Globus pallidus (tissue), 1 donor: Measurements from ENCODE around the gene TMCC1.
A peak's percentile ranks its signal among the peaks of the same experiment; 100 is the strongest.
"Not testable (repeated sequence)": the region's sequence is repeated elsewhere in the genome, so short reads cannot be mapped to it uniquely, and the experiment has no call there.

Experiments used
- DNase-seq: peaks from one replicate; pipeline ENCODE4 v3.0.0-alpha.2; 2015; ENCODE audit warnings: low spot score

TMCC1 gene

DNA sequence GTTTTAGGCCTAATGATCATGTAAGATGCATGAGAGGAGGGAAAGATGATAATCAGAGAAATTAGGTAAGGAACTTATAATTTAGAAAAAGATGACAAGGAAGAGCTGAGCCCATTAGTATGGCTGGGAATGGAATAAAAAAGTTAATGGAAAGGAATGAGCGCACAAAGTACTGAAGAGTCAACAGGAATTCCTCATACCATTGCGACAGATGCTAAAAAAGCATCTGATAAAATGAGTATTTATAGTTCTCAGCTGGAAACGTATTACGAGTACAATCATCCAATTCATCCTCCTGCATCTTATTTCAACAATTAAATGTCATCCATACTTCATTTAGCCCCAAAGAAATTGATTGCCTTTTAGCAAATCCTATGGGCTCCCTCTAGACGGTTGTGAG is 58.9 kb downstream of the TMCC1 start:
- DNase-seq: no peak

DNA sequence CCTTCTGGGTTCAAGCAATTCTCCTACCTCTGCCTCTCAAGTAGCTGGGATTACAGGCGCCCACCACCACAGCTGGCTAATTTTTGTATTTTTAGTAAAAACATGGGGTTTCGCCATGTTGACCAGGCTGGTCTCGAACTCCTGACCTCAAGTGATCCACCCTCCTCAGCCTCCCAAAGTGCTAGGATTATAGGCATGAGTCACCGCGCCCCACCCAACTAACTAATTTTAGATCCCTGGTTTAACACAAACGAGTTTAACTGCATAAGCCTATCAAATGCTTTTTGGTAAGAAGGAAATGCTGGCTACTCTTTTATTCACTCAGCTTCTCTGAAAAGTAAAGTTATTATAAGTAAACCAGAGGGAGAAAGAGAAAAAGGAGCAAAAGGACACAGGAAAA is 61.6 kb downstream of the TMCC1 start:
- DNase-seq: not testable (repeated sequence)

DNA sequence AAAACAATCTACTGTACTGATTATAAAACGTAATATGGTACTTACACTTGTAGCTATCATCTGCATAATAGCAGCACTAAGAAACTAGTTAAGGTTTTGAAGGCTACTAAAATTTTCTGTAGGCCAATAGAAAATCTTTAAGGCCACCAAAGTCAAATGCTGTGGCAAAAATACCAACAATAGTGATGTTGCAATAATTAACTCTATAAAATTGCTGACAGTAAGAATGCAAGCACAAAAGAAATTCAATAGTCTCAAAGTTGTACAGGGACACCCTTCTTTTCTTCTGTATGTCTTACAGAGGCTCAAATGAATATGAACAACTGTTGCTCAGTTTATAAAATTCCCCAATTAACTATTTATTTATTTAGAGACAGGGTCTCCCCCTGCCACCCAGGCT is 62.0 kb downstream of the TMCC1 start:
- DNase-seq: no peak

DNA sequence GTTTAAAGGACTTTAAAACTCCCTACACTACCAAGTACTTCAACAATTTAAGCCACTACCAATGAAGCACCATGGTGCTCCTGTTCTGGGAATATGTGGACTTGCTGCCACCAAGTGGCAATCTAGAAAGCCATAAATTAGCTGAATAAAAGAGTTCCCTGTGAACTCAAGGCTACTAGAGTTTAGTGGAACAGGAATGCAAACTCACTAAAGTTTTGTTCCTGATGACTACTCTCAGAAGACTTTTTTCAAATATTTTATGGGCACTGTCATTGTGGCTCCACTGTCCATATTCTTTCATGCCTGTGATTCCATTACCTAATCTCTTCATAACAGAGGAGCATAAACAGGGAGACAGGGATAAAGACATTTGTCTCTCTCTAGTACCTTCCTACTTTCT is 63.9 kb downstream of the TMCC1 start:
- DNase-seq: peak; percentile 83

DNA sequence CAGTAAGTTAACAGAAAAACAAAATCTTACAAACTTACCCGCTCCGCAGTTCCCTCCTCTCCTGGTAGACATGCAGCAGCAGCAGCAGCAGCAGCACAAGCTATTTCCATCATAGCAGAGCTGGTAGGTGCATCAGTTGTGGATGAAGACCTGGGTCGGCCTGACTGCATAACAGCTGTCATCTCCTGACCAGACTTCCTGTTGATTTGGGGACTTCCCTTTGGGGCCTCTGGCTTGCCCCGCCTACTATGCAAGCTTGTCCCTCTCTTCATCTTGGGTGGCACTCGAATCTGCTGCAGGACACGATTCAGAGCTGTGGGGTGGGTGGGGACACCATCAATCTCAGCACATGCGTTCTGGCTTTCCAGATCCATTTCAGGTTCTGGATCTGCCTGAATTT is 65.7 kb downstream of the TMCC1 start:
- no peak for DNase-seq

DNA sequence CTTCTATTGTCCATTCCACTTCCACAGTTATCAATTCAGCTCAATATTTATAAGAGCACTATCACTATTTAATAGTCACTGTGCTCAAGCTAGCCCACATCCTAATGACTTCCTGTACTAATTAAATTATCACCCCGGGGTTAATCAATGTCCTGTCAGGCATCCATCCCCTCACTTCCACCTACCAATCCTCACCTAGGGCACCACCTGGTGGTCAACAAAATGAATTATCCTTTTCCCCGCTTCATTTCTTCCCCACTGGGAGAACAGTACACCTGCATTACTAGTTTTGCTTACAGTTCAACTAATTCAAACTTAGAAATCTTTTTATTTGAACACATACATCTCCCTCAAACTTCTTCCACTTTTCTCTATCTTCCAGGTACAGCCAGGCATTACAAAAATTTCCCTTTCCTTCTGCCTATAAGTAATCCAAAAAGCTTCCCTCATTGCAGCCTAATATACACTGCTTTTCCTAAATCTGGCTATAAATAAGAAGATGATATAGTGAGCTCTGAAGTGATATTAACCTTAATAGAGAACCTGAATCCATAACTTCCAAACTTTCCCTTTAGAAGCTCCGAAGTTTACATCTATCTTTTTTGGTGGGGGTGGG is 68.5 kb downstream of the TMCC1 start:
- DNase-seq: peak; percentile 52

DNA sequence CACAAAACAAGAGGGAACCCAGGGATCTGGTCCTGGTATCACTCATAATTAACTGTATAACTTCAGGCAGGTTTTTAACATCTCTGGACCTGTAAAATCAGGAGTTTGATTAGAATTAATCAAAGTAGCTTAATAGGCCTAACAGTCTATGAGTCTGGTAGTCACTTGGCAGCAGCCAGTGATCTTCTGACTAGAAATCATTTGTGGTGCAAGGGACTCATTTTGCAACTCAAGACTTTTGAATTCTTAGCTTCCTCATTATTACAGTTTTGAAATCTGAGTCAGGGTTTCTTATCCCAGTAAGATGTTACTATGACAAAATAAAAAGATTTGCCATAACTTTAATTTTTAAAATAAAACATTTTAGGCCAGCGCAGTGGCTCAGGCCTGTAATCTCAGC is 70.8 kb downstream of the TMCC1 start:
- no peak for DNase-seq

DNA sequence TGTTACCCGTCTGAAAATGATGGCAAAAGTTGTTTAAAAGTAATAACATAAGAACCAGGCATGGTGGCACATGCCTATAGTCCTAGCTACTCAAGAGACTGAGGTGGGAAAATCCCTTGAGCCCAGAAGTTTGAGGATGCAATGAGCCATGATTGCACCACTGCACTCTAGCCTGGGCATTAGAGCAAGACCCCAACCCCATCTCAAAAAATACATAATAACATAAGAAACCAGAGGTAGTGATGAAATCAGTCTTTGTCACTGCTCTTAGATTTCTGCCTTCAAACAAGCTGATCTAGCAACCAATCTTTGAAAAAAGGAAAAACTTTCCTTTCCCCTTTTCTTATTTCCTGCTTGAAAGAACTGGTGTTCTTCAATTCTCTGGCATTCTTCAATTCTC is 71.3 kb downstream of the TMCC1 start:
- no peak for DNase-seq

DNA sequence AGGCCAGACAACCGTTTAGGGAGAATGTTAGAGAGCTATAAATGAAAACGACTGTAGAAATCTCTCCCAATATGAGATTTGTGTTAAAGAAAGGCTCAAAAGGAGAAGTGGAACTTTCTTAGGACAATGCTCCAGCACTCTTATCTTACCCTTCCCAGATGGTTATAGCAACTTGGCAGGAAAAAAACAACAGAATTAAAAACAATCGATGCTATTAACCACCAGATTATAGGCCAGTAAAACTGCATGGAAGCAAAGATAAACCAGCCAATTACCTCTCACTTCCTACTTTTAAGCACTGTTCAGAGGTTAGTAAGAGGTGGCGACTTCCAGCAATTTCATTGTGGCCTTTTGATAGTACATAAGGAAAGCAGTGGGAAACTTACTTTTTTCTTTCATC is 72.9 kb downstream of the TMCC1 start:
- no peak for DNase-seq

DNA sequence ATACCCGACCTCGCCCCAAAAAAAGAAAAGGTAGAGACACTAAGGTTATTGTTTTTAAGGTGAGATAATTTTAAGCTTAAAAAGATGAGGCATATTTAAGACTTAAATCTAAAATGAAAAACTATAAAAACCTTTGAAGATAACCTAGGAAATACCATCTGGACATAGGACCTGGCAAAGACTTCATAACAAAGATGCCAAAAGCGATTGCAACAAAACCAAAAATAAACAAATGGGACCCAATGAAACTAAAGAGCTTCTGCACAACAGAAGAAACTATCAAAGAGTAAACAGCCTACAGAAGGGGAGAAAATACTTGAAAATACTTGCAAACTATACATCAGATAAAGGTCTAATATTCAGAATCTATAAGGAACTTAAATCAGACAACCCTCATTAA is 80.9 kb downstream of the TMCC1 start:
- DNase-seq: no peak

DNA sequence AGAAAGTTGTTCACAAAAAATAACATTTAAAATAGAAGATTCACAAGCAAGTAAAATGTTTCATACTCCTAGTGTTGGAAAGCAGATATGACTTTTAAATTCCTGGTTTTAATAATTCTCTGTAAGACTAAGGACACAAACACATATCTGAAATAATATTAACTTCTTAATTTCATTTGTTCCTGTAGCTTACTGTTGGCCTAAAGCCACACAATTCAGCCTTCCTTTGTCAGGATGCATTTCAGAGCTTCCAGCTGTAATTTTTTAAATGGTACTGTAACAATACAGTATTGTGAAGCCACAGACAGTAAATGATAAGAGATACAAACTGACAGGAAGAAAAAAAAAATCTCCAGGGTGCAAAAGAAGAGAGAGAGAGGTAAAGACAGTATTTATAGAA is 84.2 kb downstream of the TMCC1 start:
- DNase-seq: no peak

DNA sequence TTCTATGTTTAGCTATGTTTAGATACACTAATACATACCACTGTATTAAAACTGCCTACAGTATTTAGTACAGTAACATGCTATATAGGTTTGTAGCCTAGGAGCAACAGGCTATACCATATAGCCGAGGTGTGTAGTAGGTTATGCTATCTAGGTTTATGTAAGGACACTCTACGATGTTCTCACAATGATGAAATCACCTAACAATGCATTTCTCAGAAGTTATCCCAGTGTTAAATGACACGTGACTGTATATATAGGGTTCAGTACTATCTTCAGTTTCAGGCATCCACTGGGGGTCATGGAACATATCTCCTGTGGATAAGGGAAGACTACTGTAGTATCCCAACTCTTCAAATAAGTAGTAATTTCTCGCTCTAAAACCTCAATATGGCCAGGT is 97.4 kb downstream of the TMCC1 start:
- no peak for DNase-seq

DNA sequence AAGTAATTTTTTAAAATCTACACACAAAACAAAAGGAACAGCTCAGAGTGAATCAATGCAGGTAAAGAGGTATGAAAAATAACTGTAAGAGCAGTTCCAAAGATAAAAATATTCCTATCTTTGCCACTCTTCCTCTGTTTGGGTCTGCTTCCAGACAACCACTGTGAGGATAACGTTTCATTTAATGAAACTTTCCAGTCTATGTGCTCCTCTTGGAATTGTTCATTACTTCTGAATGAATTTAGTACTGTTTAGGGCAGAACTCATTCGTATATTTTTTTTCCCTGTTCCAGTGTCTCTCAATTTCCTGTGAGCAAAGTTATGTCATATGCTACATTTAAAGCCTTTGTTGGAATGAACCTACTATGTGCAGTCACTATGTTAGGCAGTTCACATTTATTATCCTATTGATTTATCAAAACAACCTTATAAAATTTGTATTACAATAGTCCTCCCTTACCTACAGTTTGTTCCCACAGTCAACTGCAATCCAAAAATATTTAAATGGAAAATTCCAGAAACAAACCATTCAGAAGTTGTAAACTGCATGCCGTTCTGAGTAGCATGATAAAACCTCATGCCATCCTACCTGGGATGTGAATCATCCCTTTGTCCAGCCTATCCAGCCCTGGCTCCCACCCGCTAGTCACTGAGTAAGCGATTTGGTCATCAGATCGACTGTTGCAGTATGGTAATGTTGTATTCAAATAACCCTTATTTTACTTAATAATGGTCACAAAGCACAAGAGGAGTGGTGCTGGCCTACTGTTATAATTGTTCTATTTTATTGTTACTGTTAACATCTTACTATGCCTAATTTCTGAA is 98.1 kb downstream of the TMCC1 start:
- DNase-seq: no peak

DNA sequence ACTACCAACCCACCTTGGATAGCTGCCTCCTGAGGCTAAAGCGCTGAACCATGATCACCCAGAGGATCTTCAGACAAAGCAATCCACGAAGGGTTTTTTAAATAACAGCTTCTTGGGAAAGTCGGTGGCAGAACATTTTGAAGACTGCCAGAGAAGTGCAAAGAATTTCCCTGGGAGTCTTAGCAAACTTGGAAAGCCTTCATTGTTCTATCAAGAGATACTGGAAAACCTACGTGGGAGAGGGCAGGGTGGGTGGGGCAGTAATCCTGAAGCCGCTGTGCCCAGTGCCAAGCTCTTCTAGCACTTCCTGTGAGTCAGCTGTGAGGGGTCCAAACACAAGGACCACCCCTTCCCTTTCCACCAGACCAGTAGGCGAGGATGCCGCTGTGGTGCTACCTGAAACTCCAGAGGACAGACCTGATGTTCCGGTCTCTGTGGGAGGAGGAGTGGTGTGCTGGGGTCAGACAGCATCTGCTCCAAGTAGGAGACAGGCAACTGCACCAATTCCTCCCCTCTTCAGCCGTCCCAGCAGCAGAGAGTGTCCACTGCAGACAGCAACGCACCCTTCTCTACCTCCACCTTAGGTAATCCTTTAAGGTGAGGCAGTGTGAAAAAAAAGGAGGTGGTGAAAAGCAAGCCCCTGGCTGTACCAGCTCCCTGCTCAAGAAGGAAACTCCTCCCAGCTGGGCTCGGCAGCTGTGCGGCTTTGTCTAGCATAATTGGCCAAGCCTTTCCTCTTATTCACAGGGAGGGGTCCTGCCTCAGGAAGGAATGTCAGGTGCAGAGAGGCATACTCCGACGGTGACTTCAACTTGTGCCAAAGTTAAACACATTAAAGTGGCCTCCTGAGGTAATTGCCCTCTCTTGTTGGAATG is 99.0 kb downstream of the TMCC1 start:
- peak; percentile 24 for DNase-seq

DNA sequence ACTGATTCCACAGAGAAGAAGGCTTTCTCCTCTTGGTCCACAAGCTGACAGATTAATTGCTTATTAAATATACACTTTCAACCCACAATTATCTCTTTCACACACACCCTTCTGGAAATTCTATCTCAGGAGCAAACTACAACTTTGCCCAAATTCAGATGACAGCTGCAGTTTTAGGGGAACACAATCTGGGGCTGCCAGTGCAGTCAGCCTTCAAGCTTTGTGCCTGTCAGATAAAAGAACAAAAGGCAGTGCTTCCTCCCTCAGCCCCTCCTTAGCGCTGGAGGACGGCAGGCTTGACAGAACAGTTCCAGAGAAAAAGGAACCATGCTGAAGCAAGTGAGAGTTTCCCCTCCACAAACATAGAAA is 99.6 kb downstream of the TMCC1 start:
- DNase-seq: peak; percentile 66

DNA sequence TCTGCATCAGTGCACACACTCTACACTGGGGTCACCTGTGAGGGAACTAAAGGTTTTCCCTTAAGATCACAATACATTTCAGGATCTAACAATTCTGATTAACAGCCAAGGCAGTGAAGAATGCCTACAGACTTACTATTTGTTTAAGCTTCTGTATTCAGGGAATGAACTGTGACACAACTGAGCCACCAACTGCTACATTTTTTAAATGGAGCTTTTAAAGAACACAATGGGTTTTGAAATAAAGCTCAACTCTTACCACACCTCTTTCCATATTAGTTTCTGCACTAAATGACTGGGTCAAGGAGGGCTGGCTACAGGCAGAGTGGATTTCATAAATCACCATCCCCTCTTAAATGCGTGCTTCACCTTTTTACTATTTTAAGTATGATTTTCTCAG is 100.2 kb downstream of the TMCC1 start:
- DNase-seq: no peak

DNA sequence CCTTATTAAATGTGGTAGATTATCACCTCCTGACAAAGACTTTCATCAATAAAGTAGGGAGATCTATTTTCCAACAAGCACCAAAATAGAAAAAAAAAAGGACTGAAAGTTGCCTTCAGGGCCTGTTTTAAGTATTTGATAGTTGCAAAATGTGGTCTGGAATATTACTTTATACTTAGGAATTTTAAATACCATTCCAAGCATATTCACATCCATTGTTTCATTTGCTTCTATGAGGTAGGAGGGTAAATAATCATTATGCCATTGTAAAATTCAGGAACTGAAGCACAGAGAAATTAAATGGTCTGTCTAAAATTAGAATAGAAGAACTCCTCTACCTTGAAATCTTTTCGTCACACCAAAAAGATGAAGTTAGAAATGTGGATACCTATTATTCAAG is 110.0 kb downstream of the TMCC1 start:
- no peak for DNase-seq

DNA sequence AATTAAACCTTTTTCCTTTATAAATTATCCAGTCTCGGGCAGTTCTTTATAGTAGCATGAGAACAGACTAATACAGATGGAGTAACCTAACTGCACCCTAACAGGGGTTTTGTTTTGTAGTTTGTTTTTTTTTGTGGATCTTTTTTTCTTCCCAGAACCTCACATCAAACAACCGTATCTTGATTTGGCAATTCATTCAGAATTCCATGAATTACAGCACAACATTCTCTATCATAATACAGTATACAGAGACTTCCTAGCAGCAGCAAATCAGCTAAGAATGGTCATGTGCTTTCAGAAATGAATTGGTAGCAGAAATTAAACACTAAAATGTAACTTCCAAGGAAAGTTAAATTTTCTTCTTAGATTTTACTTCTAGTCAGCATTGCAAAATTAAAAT is 114.6 kb downstream of the TMCC1 start:
- DNase-seq: no peak

DNA sequence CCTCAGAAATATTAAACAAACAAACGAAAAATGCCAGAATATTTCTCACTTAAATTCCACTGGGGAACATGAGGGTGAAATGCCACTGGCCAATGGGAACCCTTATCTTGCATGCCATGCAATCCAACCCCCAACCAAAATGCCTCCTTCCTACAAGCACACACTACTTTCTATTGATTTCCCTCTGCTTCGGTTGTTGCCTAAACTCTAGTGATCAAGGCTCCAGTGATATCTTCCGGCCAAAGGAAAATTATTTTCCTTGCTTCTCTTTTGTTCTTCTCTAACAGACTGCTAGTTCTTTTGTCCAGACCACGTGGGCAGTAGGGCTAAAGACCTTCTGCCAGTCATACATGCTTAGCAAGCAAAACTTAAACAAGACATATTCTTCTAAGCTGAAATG is 115.7 kb downstream of the TMCC1 start:
- DNase-seq: peak; percentile 71

DNA sequence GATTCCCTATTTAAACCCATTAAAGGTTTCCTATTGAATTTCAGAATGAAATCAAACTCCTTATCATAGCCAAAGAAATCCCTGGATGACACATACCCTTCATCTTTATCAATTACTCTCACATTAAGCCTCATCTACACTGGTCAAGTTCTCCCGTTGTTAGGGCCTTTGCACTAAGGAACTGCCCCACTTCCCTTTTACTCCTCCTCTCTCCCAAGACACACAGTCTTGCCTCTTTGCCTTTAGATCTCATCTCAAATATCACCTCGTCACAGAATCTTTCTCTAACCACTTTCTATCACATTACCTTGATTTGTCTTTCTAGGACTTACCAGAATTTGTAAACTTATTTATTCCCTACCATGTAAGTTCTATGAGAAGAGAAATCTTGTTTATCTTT is 117.6 kb downstream of the TMCC1 start:
- DNase-seq: no peak

DNA sequence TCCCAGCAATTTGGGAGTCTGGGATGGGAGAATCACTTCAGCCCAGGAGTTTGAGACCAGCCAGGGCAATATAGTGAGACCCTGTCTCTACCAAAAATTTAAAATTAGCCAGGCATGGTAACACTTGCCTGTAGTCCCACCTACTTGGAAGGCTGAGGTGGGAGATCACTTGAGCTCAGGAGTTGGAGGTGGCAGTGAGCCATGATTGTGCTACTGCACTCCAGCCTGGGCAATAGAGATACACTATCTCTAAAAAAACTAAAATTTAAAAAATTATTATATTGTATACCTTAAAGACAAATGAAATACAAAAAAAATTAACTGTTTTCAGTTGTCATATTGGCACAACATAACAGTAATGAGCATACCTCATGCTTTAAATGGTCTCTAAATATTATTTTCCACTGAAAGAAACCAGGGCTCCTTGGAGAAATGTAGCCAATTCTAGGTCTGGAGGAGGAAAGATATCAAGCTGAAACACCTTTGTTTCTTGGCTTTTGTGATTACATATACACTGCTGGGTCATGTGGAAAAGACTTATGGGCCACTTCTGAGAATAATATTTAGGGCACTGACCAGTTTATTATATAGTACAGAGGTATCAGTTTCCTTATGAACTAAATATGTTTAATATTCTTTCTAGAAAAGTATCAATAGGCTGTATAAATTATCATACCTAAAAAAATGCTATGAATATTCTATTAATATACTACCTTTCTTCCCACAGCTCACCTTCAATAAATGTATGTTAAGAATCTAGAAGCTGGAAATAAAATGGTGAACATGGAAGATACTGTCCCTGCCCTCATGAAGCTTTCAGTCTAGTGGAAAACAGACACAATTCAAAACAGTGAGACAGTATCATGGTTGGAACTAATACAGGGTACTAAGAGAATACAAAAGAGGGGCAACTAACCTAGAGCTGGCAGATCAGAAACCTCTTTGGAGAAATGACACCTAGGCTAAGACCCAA is 119.5 kb downstream of the TMCC1 start:
- DNase-seq: no peak

DNA sequence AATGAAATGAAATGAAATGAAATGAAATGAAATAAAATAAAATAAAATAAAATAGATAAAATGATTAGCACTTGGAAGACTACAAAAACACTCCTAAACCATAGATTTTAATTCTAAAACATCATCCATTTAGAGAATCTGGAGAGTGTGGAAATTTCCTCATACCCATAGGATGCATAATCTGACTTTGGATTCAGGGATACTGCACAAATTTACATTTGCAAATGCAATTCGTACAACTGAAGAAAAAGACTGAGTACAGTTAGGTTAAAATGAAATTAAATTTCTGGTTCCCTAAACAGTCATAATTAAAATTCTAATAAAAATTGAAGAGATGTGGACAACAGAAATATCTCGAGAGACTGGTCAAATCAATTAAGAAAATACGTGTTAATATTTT is 122.9 kb downstream of the TMCC1 start:
- no peak for DNase-seq
